Coronary artery (tissue), 2 donors: ENCODE results near the gene TSC22D1.

Experiments used
- DNase-seq: peaks from one replicate; pipeline ENCODE4 v3.0.0-alpha.2; 2017; ENCODE audit warnings: low spot score
- H3K27ac ChIP-seq, 2 donors: fragments of 200-600 bp; sonication (generic); one replicate each; pipeline ENCODE4 v1.5.1; 2016 to 2019
- H3K4me3 ChIP-seq: fragments of 200-600 bp; sonication (generic); 2 replicates; pipeline ENCODE4 v1.5.1; 2016; ENCODE audit warnings: mild to moderate bottlenecking, moderate library complexity
- CTCF ChIP-seq: fragments of 200-600 bp; sonication (generic); IDR thresholded peaks from one replicate; pipeline ENCODE4 v1.5.1; 2019; ENCODE audit warnings: antibody characterized with exemption

Gene TSC22D1

GRCh38 chr13:44557986-44558385, 18.1 kb downstream of the TSC22D1 start:
- H3K27ac ChIP-seq: no peak overlapping the region
- no peak overlapping the region for H3K4me3 ChIP-seq
- no peak for TF ChIP-seq CTCF
- DNase-seq: no peak

GRCh38 chr13:44555207-44555606, 20.9 kb downstream of the TSC22D1 start:
- no peak overlapping the region for H3K27ac ChIP-seq
- DNase-seq: no peak

GRCh38 chr13:44549476-44549875, 26.7 kb downstream of the TSC22D1 start:
- no peak for TF ChIP-seq CTCF
- no peak for DNase-seq
- Histone ChIP-seq H3K4me3 (no peak overlapping the region), H3K27ac (peak overlapping the region in 1 of 2 donors; percentile 49)

More at GRCh38 chr13:44555207-44555606, 20.9 kb downstream of the TSC22D1 start:
- no peak for TF ChIP-seq CTCF
- no peak overlapping the region for H3K4me3 ChIP-seq

GRCh38 chr13:44546164-44546563, 30.0 kb downstream of the TSC22D1 start:
- DNase-seq: no peak
- no peak for TF ChIP-seq CTCF
- Histone ChIP-seq H3K4me3 (no peak overlapping the region), H3K27ac (no peak overlapping the region)

GRCh38 chr13:44543369-44543768, 32.8 kb downstream of the TSC22D1 start:
- H3K27ac ChIP-seq: no peak overlapping the region
- DNase-seq: no peak

GRCh38 chr13:44542361-44542760, 33.8 kb downstream of the TSC22D1 start:
- Histone ChIP-seq H3K27ac (no peak overlapping the region), H3K4me3 (no peak overlapping the region)
- DNase-seq: no peak
- no peak for TF ChIP-seq CTCF

More at GRCh38 chr13:44543369-44543768, 32.8 kb downstream of the TSC22D1 start:
- no peak for TF ChIP-seq CTCF
- no peak overlapping the region for H3K4me3 ChIP-seq

- DNase-seq: no peak
- Histone ChIP-seq H3K27ac (no peak overlapping the region), H3K4me3 (no peak overlapping the region)
- TF ChIP-seq CTCF: no peak
Observed at GRCh38 chr13:44541601-44542000, 34.5 kb downstream of the TSC22D1 start.
